Mesenchymal stem cell (in vitro differentiated cells and primary cell): Measurements from ENCODE around the gene COPZ2.
"Not testable (repeated sequence)": the region's sequence is repeated elsewhere in the genome, so short reads cannot be mapped to it uniquely, and the experiment has no call there.

Source experiments
- DNase-seq: peaks from one replicate; pipeline ENCODE4 v3.0.0-alpha.2; 2013
- H2AFZ ChIP-seq: one replicate; pipeline ENCODE4 v1.6.1; 2013; ENCODE audit warnings: low read depth, mild to moderate bottlenecking, control low read depth, inconsistent platforms, low read length, moderate library complexity
- H2AK5ac ChIP-seq: 2 replicates; pipeline ENCODE4 v1.6.1; 2013; ENCODE audit warnings: low read length, moderate library complexity, mild to moderate bottlenecking, inconsistent platforms; ENCODE audit not compliant: severe bottlenecking
- H2BK120ac ChIP-seq: one replicate; pipeline ENCODE4 v1.6.1; 2013; ENCODE audit warnings: low read depth, mild to moderate bottlenecking, inconsistent platforms, low read length, moderate library complexity
- H2BK12ac ChIP-seq, 2 experiments: one replicate each; pipeline ENCODE4 v1.6.1; 2013; ENCODE audit warnings: inconsistent platforms in 2 of 2, low read length in 2 of 2, mild to moderate bottlenecking in 2 of 2, moderate library complexity in 2 of 2, control low read depth in 1 of 2
- H2BK15ac ChIP-seq: one replicate; pipeline ENCODE4 v1.6.1; 2013; ENCODE audit warnings: mild to moderate bottlenecking, low read depth, inconsistent platforms; ENCODE audit not compliant: poor library complexity, severe bottlenecking
- H2BK5ac ChIP-seq: 2 replicates; pipeline ENCODE4 v1.6.1; 2013; ENCODE audit warnings: low read depth, mild to moderate bottlenecking, low read length, control low read depth, inconsistent platforms; ENCODE audit not compliant: poor library complexity, severe bottlenecking
- H3K14ac ChIP-seq, 2 experiments: one replicate each; pipeline ENCODE4 v1.6.1; 2013; ENCODE audit warnings: inconsistent platforms in 2 of 2, low read length in 2 of 2, control low read depth in 1 of 2, mild to moderate bottlenecking in 1 of 2, moderate library complexity in 1 of 2
- H3K18ac ChIP-seq, 2 experiments: one replicate each; pipeline ENCODE4 v1.6.1; 2013; ENCODE audit warnings: inconsistent platforms in 2 of 2, low read length in 2 of 2, control low read depth in 1 of 2, low read depth in 1 of 2, mild to moderate bottlenecking in 1 of 2
- H3K23ac ChIP-seq, 2 experiments: one replicate each; pipeline ENCODE4 v1.6.1; 2013; ENCODE audit warnings: inconsistent platforms in 2 of 2, low read length in 2 of 2, mild to moderate bottlenecking in 2 of 2, moderate library complexity in 2 of 2, control low read depth in 1 of 2
- H3K27ac ChIP-seq: 2 replicates; pipeline ENCODE4 v1.5.1; 2013; ENCODE audit warnings: mild to moderate bottlenecking, moderate library complexity, low read length, control low read depth, inconsistent platforms; ENCODE audit not compliant: poor library complexity, severe bottlenecking
- H3K27me3 ChIP-seq, 2 experiments: 2 replicates each; pipeline versions ENCODE4 v1.6.1 to v1.7.0; 2013; ENCODE audit warnings: low read length in 2 of 2, mild to moderate bottlenecking in 2 of 2, moderate library complexity in 2 of 2, control low read depth in 1 of 2, inconsistent platforms in 1 of 2; ENCODE audit not compliant: control insufficient read depth in 1 of 2, insufficient read depth in 1 of 2
- H3K36me3 ChIP-seq, 2 experiments: 2 replicates each; pipeline versions ENCODE4 v1.6.1 to v1.7.0; 2013; ENCODE audit warnings: low read length in 2 of 2, control low read depth in 1 of 2, inconsistent platforms in 1 of 2, low read depth in 1 of 2, mild to moderate bottlenecking in 1 of 2; ENCODE audit not compliant: insufficient read depth in 2 of 2, control insufficient read depth in 1 of 2
- H3K4ac ChIP-seq, 2 experiments: one replicate each; pipeline ENCODE4 v1.6.1; 2013; ENCODE audit warnings: inconsistent platforms in 2 of 2, low read length in 2 of 2, mild to moderate bottlenecking in 2 of 2, moderate library complexity in 2 of 2, control low read depth in 1 of 2, low read depth in 1 of 2
- H3K4me1 ChIP-seq: 2 replicates; pipeline ENCODE4 v1.6.1; 2013; ENCODE audit warnings: low read depth, low read length, control low read depth; ENCODE audit not compliant: control insufficient read depth, insufficient read depth
- H3K4me2 ChIP-seq: 2 replicates; pipeline ENCODE4 v1.6.1; 2013; ENCODE audit warnings: low read length, mild to moderate bottlenecking, inconsistent platforms; ENCODE audit not compliant: poor library complexity, severe bottlenecking
- H3K4me3 ChIP-seq, 2 experiments: 2 replicates each; pipeline versions ENCODE4 v1.5.1 to v1.7.0; 2013; ENCODE audit warnings: low read length in 2 of 2, mild to moderate bottlenecking in 2 of 2, control low read depth in 1 of 2, low read depth in 1 of 2; ENCODE audit not compliant: insufficient read depth in 1 of 2
- H3K79me1 ChIP-seq: replicated peaks from 2 replicates; pipeline ENCODE4 v1.6.1; 2013; ENCODE audit warnings: mild to moderate bottlenecking, control low read depth, low read length, inconsistent platforms; ENCODE audit not compliant: poor library complexity, severe bottlenecking
- H3K9ac ChIP-seq: 2 replicates; pipeline ENCODE4 v1.7.0; 2013; ENCODE audit warnings: mild to moderate bottlenecking, low read length, moderate library complexity
- H3K9me3 ChIP-seq: 2 replicates; pipeline ENCODE4 v1.7.0; 2013; ENCODE audit warnings: mild to moderate bottlenecking, low read length; ENCODE audit not compliant: control insufficient read depth
- H4K8ac ChIP-seq: one replicate; pipeline ENCODE4 v1.6.1; 2013; ENCODE audit warnings: inconsistent platforms, mild to moderate bottlenecking, low read length, moderate library complexity
- H4K91ac ChIP-seq: one replicate; pipeline ENCODE4 v1.6.1; 2013; ENCODE audit warnings: mild to moderate bottlenecking, low read length, inconsistent platforms
- WGBS: methylation state at CpG from one replicate; pipeline ENCODE4 v1.1.7; 2013; ENCODE audit warnings: mixed read lengths; 5-methylcytosine and 5-hydroxymethylcytosine counted together

COPZ2 gene

DNA sequence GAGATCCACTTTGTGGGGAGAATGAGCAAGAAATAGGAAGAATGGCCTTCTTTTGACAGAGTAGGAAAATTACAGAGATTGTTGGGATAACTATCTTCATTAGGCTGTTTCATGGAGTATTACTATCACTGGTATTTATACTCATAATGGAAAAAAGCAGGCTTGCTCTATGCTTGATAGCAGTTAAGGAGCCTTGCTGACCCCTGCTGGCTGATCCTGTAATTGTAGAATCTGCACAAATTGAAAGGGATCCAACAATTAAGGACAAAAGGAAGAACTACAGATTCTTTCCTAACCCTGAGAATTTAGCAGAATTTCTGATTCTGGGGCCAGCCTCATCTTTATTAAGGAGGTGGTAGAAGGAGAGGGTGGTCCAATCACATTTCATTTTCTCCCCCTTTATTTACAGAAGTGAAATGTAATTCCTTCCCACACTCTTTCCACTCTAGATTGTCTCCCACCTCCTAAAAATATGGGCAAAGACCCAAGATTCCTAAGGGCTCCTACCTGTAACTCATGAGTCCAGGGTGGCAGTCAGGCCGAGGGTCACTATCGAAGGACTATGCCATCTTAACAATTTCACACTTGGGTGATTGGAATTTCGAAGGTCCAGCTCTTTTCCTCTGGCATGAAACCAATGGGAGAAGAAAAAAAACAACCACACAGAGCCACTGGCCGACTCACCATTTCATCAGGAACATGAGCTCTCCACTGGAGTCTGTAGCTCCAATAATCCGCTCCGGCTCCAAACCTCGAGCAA lies 36.9 kb upstream of the COPZ2 start:
- no peak overlapping the region for H4K8ac ChIP-seq
- H3K23ac ChIP-seq: no peak overlapping the region
- 93% methylated on average over 3 of the region's 7 CpGs for WGBS
- no peaks in the 10 kb centered on the region for H3K27me3 ChIP-seq
- peak overlapping the region; percentile 84 for H3K9ac ChIP-seq
- no peak overlapping the region for H3K4me3 ChIP-seq
- no peak overlapping the region for H3K4ac ChIP-seq
- H2BK5ac ChIP-seq: no peak overlapping the region
- H4K91ac ChIP-seq: no peak overlapping the region
- no peak overlapping the region for H2BK120ac ChIP-seq
- H3K79me1 ChIP-seq: peaks cover 18% of the 10 kb centered on the region
- no peak overlapping the region for H3K18ac ChIP-seq
- H3K4me1 ChIP-seq: peaks cover 14% of the 10 kb centered on the region
- peak overlapping the region; percentile 22 for H2AK5ac ChIP-seq
- H3K27ac ChIP-seq: peak overlapping the region; percentile 94
- no peak overlapping the region for H2BK15ac ChIP-seq
- H3K14ac ChIP-seq: no peak overlapping the region
- H3K4me2 ChIP-seq: no peak overlapping the region
- H2AFZ ChIP-seq: no peak overlapping the region
- H2BK12ac ChIP-seq: no peak overlapping the region
- no peaks in the 10 kb centered on the region for H3K9me3 ChIP-seq
- H3K36me3 ChIP-seq: peaks cover 20 to 51% of the 10 kb centered on the region in 2 experiments
- DNase-seq: peak; percentile 82

DNA sequence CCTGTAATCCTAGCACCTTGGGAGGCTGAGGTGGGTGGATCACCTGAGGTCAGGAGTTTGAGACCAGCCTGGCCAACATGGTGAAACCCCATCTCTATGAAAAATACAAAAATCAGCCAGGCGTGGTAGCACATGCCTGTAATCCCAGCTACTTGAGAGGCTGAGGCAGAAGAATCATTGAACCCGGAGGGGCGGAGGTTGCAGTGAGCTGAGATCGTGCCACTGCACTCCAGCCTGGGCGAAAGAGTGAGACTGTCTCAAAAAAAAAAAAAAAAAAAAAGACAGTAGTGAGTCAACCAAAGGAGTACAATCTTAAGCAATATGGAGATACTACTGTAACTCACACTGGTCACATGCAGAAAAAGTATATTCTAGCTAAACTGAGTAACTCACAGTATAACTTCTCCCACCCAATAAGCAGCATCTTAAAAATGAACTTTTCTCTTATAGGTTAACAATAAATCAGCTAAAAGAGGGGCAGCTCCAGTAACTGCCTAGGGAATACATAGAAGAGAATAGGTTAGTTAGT lies 36.0 kb upstream of the COPZ2 start:
- not testable (repeated sequence) for H2BK12ac ChIP-seq, H2BK5ac ChIP-seq, H3K4me2 ChIP-seq, H3K4ac ChIP-seq, H4K8ac ChIP-seq, H2BK15ac ChIP-seq, H2AFZ ChIP-seq, H3K23ac ChIP-seq, DNase-seq, H2BK120ac ChIP-seq, H4K91ac ChIP-seq, H3K14ac ChIP-seq, H3K9me3 ChIP-seq, H2AK5ac ChIP-seq, H3K18ac ChIP-seq, H3K4me3 ChIP-seq, H3K27me3 ChIP-seq
- Histone ChIP-seq H3K27ac (peak overlapping the region; percentile 94), H3K4me1 (peaks cover 10% of the 10 kb centered on the region), H3K79me1 (peaks cover 18% of the 10 kb centered on the region), H3K9ac (peak overlapping the region; percentile 84), H3K36me3 (peaks cover 25 to 53% of the 10 kb centered on the region in 2 experiments)
- 95% methylated on average over 3 of the region's 5 CpGs for WGBS

DNA sequence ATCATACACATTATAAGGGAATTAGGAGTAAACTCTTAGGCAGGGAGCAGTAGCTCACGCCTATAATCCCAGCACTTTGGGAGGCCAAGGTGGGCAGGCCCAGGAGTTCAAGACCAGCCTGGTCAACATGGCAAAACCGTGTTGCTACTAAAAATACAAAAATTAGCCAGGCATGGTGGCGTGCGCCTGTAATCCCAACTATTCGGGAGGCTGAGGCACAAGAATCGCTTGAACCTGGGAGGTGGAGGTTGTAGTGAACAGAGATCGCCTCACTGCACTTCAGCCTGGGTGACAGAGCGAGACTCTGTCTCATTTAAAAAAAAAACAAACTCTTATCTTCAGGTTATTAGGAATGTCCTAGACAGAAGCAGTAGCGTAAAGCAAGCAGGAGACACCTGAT lies 35.2 kb upstream of the COPZ2 start:
- Histone ChIP-seq H3K27ac (peak overlapping the region; percentile 49), H3K79me1 (peaks cover 18% of the 10 kb centered on the region), H3K9ac (peak overlapping the region; percentile 36), H3K36me3 (peaks cover 26 to 53% of the 10 kb centered on the region in 2 experiments)
- not testable (repeated sequence) for H3K23ac ChIP-seq, H4K8ac ChIP-seq, H3K4ac ChIP-seq, H3K4me2 ChIP-seq, H3K4me1 ChIP-seq, H3K27me3 ChIP-seq, DNase-seq, H2AFZ ChIP-seq, H2BK5ac ChIP-seq, H2AK5ac ChIP-seq, H3K9me3 ChIP-seq, H3K18ac ChIP-seq, H3K14ac ChIP-seq, H3K4me3 ChIP-seq, H2BK12ac ChIP-seq, H2BK120ac ChIP-seq, H2BK15ac ChIP-seq, H4K91ac ChIP-seq
- WGBS: over 99% methylated on average over 7 of the region's 9 CpGs

DNA sequence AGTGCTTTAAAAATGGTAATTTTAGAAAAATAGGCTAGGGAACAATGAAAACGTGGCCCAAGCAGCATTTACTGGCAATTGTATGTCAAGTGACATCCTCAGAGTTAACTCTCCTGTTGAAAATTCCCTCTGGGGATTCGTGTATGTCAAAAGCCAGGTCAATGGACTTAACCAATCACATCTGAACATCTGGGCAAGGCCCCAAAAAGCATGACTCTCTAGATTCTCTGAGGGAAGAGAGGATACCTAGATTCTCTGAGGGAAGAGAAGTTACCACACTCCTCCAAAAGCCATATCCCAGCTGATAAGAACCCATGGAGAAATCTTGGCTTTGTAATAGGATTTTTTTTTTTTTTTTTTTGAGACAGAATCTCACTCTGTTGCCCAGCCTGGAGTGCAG lies 34.1 kb upstream of the COPZ2 start:
- no peak overlapping the region for H3K4me3 ChIP-seq
- H2BK15ac ChIP-seq: no peak overlapping the region
- whole genome bisulfite sequencing: 89% methylated on average over 1 of the region's 2 CpGs
- H3K9me3 ChIP-seq: no peaks in the 10 kb centered on the region
- no peak overlapping the region for H4K8ac ChIP-seq
- no peak overlapping the region for H3K14ac ChIP-seq
- no peak overlapping the region for H4K91ac ChIP-seq
- H3K4me2 ChIP-seq: no peak overlapping the region
- H3K36me3 ChIP-seq: peaks cover 26 to 55% of the 10 kb centered on the region in 2 experiments
- peaks cover 20% of the 10 kb centered on the region for H3K79me1 ChIP-seq
- no peak overlapping the region for H2BK12ac ChIP-seq
- peaks cover 7% of the 10 kb centered on the region for H3K4me1 ChIP-seq
- H3K4ac ChIP-seq: no peak overlapping the region
- H2AFZ ChIP-seq: no peak overlapping the region
- no peaks in the 10 kb centered on the region for H3K27me3 ChIP-seq
- no peak overlapping the region for H3K27ac ChIP-seq
- no peak overlapping the region for H3K23ac ChIP-seq
- H3K9ac ChIP-seq: peak overlapping the region; percentile 26
- no peak overlapping the region for H2BK120ac ChIP-seq
- H2BK5ac ChIP-seq: no peak overlapping the region
- no peak overlapping the region for H3K18ac ChIP-seq
- H2AK5ac ChIP-seq: no peak overlapping the region
- DNase-seq: no peak
